NCI-H2196 treated with DMSO at 0.1 percent for 48 hours (cell line): ENCODE results near the gene TAF15.

ENCODE experiments used
- DNase-seq: peaks from one replicate; lab custom pipeline; 2025; ENCODE audit not compliant: unreplicated experiment; lab: John Stamatoyannopoulos, UW

TAF15 gene

GRCh38 chr17:35808962-35809854 is at the start of gene TAF15:
TSS of gene TAF15 (plus strand) at chr17:35809484. CDS start at chr17:35809570, 86 bp downstream.
- DNase-seq = peak; percentile 86

GRCh38 chr17:35760587-35760986 is 48.7 kb upstream of the TAF15 start, which contains the start of gene C17orf50:
TSS of gene C17orf50 (plus strand) at chr17:35760887. CDS start at chr17:35760942, 55 bp downstream.
- DNase-seq = no peak

- DNase-seq = no peak
Observed at GRCh38 chr17:35761601-35762000, 47.7 kb upstream of the TAF15 start.

- no peak for DNase-seq
Observed at GRCh38 chr17:35763767-35764122, 45.5 kb upstream of the TAF15 start.

GRCh38 chr17:35764123-35764991 is 44.9 kb upstream of the TAF15 start:
- DNase-seq = peak; percentile 38

GRCh38 chr17:35765086-35765710 is 44.1 kb upstream of the TAF15 start:
- DNase-seq = no peak

- no peak for DNase-seq
Observed at GRCh38 chr17:35765756-35766488, 43.4 kb upstream of the TAF15 start.

- DNase-seq = no peak
Observed at GRCh38 chr17:35766489-35766877, 42.8 kb upstream of the TAF15 start.

GRCh38 chr17:35766903-35767510 is 42.3 kb upstream of the TAF15 start:
- no peak for DNase-seq

GRCh38 chr17:35768797-35769196 is 40.5 kb upstream of the TAF15 start:
- DNase-seq = no peak

GRCh38 chr17:35769895-35770486 is 39.3 kb upstream of the TAF15 start:
- no peak for DNase-seq

- no peak for DNase-seq
Observed at GRCh38 chr17:35773129-35773528, 36.2 kb upstream of the TAF15 start.

GRCh38 chr17:35773679-35774425 is 35.4 kb upstream of the TAF15 start:
- no peak for DNase-seq

- DNase-seq = no peak
Observed at GRCh38 chr17:35774499-35774898, 34.8 kb upstream of the TAF15 start.

GRCh38 chr17:35775039-35775438 is 34.2 kb upstream of the TAF15 start:
- DNase-seq = no peak

- no peak for DNase-seq
Observed at GRCh38 chr17:35775583-35775982, 33.7 kb upstream of the TAF15 start.

GRCh38 chr17:35778641-35779196 is 30.6 kb upstream of the TAF15 start:
- no peak for DNase-seq

- DNase-seq = no peak
Observed at GRCh38 chr17:35780950-35781349, 28.3 kb upstream of the TAF15 start.

- no peak for DNase-seq
Observed at GRCh38 chr17:35784895-35785294, 24.4 kb upstream of the TAF15 start.
